GM12875 (cell line): ENCODE data around the gene PADI2.

Experiments used
- H3K4me3 ChIP-seq: one replicate; pipeline ENCODE4 v1.5.1; 2011; ENCODE audit warnings: low read depth, low read length, control low read depth
- TF ChIP-seq, protein P1 (sequence below): IDR thresholded peaks from 2 replicates; pipeline ENCODE4 v1.5.1; 2011; ENCODE audit warnings: low read depth, mild to moderate bottlenecking, control low read depth, inconsistent platforms, low read length, moderate library complexity, borderline replicate concordance; ENCODE audit not compliant: insufficient read depth

The PADI2 gene

GRCh38 chr1:17163371-17163770 is 44.1 kb upstream of the PADI2 start:
- H3K4me3 ChIP-seq = no peak overlapping the region
- TF ChIP-seq, protein P1, sequence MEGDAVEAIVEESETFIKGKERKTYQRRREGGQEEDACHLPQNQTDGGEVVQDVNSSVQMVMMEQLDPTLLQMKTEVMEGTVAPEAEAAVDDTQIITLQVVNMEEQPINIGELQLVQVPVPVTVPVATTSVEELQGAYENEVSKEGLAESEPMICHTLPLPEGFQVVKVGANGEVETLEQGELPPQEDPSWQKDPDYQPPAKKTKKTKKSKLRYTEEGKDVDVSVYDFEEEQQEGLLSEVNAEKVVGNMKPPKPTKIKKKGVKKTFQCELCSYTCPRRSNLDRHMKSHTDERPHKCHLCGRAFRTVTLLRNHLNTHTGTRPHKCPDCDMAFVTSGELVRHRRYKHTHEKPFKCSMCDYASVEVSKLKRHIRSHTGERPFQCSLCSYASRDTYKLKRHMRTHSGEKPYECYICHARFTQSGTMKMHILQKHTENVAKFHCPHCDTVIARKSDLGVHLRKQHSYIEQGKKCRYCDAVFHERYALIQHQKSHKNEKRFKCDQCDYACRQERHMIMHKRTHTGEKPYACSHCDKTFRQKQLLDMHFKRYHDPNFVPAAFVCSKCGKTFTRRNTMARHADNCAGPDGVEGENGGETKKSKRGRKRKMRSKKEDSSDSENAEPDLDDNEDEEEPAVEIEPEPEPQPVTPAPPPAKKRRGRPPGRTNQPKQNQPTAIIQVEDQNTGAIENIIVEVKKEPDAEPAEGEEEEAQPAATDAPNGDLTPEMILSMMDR = no peak

- TF ChIP-seq, protein P1 = no peak
- H3K4me3 ChIP-seq = no peak overlapping the region
Observed at GRCh38 chr1:17162941-17163340, 43.7 kb upstream of the PADI2 start.

DNA sequence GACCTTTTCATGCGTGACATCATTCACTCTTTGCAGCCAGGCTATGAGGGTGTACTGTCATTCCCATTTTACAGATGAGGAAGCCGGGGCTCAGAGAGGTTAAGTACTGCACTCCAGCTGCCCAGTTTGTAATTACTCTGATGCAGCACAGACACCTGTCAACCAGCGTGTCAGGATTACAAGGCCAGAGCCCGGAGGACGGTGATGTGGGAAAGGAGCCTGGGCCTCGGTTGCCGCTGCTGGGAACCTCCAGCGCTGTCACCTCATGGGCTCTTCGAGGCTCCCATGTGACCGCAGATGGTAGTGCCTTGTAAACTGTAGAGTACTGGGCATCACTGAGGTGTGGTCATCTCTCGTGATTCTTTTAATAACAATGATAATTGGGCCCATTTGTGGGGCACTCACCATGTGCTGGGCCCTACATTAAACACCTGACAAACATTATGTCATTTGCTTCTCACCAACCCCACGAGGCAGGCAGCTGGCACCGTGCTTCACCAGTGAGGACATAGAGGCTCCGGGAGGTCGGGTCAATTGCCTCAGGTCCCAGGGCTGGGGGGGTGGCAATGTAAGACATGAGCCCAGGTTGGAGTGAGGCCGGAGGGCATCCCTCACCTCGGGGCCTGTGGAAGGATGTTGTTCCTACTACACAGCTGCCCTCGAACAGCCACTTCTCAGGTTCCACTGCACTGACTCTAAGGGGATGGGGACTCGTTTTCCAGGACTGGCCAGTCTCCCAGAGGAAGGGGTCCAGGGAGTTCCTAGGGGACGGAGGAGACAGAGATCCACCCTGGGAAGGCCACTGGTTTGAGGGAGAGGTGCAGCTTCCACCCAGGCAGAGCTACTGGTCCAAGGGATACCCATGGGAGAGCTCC is 42.9 kb upstream of the PADI2 start:
- no peak overlapping the region for H3K4me3 ChIP-seq
- TF ChIP-seq, protein P1 = no peak

GRCh38 chr1:17161137-17161740 is 42.0 kb upstream of the PADI2 start:
- H3K4me3 ChIP-seq = no peak overlapping the region
- TF ChIP-seq, protein P1 = no peak

DNA sequence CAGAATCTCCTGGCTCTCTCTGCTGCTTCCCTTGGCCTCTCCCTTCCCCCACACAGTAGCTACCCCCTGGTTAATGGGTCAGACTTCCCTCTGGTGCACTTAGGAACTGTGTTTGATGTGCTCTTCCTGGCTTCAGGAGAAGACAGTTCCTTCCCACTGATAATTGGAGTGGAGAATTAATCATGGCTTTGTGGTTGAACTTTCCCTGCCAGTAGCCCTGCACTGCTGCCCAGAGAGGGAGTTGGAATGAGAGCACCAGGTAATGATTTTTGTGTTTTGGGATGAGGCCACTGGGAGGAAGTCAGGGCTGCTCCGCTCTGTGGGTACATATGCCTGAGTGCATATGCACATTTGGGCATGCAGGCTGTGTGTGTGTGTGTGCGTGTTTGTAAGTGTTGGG is 39.7 kb upstream of the PADI2 start:
- TF ChIP-seq, protein P1 = no peak
- no peak overlapping the region for H3K4me3 ChIP-seq

DNA sequence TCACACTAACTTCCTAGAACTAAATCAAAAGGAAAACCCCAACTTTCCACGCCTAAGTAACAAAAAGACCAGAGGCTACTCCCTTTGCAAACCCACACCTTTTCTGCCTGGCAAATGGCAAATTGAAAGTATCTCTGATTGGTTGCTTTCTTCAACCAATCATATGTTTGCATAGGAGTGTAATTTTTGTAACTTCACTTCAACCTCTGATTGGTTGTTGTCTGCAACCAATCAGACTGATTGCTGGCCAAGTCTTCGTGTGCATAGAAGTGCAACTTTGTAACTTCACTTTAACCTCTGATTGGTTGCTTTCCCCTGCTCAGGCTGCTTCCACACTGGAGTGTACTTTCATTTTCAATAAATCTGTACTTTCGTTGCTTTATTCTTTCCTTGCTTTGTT is 36.9 kb upstream of the PADI2 start:
- TF ChIP-seq, protein P1 = no peak
- no peak overlapping the region for H3K4me3 ChIP-seq
